GM10248 (cell line): ENCODE results near the gene STK38.

Experiments
- CTCF ChIA-PET: fragments of 300-600 bp; sonication (Branson Sonifier 250); formaldehyde crosslinking; extraction: SDS; loops from one replicate; lab custom pipeline; 2021; ENCODE audit warnings: antibody characterized with exemption; lab: Yijun Ruan, JAX
- POLR2A ChIA-PET: fragments of 350-650 bp; sonication (Branson Sonifier 250); formaldehyde crosslinking; extraction: SDS; loops from one replicate; lab custom pipeline; 2020; ENCODE audit warnings: antibody characterized with exemption; lab: Yijun Ruan, JAX
- DNase-seq: peaks from one replicate; pipeline ENCODE4 v3.0.0; 2012; ENCODE audit errors: extremely low spot score
- TF ChIP-seq, protein P1 (sequence below): IDR thresholded peaks from 2 replicates; pipeline ENCODE4 v1.5.1; 2012; ENCODE audit warnings: mild to moderate bottlenecking, low read depth; ENCODE audit errors: extremely low read depth, missing control alignments, control extremely low read depth

STK38 gene

DNA sequence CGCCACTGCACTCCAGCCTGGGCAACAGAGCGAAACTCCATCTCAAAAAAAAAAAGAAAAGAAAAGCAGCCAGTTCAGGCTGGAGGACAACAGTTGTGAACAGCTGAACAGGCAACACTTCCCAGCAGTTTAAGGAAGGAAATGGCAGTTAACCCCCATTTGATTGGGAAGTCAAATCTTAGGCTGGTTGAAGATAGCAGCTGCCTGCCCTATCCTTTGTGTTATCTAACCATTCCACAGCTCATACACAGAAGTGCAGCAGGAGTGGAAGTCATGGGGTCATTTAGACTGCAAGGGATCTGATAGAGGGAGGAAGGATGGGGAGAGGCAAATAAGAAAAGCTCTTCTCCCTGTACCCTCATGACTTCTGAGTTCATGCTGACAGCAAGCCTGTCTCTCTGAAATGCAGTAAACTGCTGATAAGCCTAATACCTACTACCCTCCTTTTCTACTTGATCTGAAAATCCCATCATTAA is 69.2 kb downstream of the STK38 start:
- TF ChIP-seq, protein P1, sequence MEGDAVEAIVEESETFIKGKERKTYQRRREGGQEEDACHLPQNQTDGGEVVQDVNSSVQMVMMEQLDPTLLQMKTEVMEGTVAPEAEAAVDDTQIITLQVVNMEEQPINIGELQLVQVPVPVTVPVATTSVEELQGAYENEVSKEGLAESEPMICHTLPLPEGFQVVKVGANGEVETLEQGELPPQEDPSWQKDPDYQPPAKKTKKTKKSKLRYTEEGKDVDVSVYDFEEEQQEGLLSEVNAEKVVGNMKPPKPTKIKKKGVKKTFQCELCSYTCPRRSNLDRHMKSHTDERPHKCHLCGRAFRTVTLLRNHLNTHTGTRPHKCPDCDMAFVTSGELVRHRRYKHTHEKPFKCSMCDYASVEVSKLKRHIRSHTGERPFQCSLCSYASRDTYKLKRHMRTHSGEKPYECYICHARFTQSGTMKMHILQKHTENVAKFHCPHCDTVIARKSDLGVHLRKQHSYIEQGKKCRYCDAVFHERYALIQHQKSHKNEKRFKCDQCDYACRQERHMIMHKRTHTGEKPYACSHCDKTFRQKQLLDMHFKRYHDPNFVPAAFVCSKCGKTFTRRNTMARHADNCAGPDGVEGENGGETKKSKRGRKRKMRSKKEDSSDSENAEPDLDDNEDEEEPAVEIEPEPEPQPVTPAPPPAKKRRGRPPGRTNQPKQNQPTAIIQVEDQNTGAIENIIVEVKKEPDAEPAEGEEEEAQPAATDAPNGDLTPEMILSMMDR = no peak
- no peak for DNase-seq
- ChIA-PET CTCF (interaction anchor here (1.5 to 2.4 kb wide), 4 partner anchors 10 to 55 kb away, joined by 3 to 8 read pairs (median 6); no protein-coding TSS in a partner anchor), POLR2A (interaction anchor here (0.6 kb wide), 1 partner anchor 15 kb away, joined by 8 read pairs; no protein-coding TSS in a partner anchor)

DNA sequence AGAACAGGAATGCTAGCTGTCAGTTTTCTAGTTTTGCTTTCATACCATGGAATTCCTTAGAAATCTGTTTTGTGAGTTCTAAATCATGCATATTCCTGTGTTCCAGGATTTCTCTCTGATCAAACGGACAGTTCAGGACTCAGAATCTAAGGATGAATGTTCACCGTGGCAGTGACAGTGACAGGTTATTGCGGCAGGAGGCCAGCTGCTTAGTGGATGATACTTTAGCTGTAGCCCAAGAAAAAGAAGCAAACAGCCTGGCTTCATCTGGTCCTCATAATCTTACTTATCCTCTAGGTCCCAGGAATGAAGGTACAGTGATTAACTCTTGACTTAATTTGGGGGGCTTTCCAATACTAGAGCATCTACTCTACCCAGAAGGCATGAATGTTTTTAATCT is 77.3 kb downstream of the STK38 start:
- TF ChIP-seq, protein P1 = no peak
- CTCF ChIA-PET = interaction anchor here (0.9 to 1.0 kb wide), 2 partner anchors 20 to 112 kb away, joined by 3 to 4 read pairs; no protein-coding TSS in a partner anchor
- DNase-seq = no peak
- POLR2A ChIA-PET = no interaction called here

GRCh38 chr6:36469148-36469661 is 78.1 kb downstream of the STK38 start:
- DNase-seq = no peak
- TF ChIP-seq, protein P1 = no peak
- CTCF ChIA-PET = interaction anchor here (0.9 to 1.2 kb wide), 2 partner anchors 38 to 113 kb away, joined by 3 read pairs; no protein-coding TSS in a partner anchor
- POLR2A ChIA-PET = no interaction called here

GRCh38 chr6:36467625-36468024 is 79.7 kb downstream of the STK38 start:
- TF ChIP-seq, protein P1 = no peak
- POLR2A ChIA-PET = no interaction called here
- CTCF ChIA-PET = no interaction called here
- no peak for DNase-seq

DNA sequence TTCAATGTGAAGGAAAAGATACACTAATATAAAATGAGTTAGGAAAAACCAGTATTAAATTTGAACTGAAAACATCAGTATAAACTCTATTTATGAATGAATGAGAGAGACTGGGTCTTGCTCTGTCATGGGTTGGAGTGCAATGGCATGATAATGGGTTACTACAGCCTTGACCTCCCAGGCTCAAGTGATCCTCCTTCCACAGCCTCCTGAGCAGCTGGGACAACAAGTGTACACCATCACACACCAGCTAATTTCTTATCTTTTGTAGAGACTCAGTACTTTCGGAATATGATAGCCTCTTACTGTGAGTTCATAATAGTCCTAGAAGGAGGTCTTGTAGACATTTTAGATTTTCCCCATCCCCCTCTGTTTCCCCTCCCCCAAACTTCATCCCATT is 83.0 kb downstream of the STK38 start:
- TF ChIP-seq, protein P1 = no peak
- ChIA-PET POLR2A (no interaction called here), CTCF (no interaction called here)
- no peak for DNase-seq

DNA sequence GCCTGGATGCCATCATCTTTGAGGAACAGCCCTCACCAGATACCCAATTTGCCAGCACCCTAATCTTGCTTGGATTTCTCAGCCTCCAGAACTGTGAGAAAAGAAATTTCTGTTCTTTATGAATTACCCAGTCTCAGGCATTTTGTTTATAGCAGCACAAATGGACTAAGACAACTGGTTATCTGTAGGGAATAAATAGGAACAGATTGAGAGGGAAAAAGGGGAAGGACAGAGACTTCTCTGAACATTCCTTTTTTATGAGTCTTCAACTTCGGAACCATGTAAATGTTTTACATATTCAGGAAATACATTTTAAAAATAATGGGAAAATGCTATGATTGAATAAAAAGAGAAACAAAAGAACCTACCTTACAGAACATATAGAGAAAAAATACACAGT is 83.6 kb downstream of the STK38 start:
- CTCF ChIA-PET = no interaction called here
- DNase-seq = no peak
- TF ChIP-seq, protein P1 = no peak
- POLR2A ChIA-PET = no interaction called here

DNA sequence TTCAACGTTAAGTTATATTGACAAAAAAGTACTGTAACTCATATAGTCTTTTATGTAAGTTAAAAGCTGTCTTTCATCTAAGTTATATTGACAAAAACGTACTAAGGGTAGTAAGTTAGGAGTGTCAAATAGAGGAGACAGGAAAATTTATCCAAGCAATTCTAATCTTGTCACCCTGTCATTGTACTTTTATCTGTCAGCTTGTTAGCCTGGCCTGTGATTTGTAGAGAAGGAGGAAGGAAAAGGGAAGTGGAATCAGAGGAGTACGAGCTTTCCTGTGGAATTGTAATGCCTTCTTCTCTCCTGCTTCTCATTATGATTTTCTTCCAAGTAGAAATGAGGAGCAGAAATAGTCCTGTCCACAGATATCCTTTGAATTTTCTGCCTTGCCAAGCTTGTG is 85.6 kb downstream of the STK38 start:
- POLR2A ChIA-PET = no interaction called here

More for the DNA sequence above, 85.6 kb downstream of the STK38 start:
- CTCF ChIA-PET = interaction anchor here (1.5 to 1.9 kb wide), 2 partner anchors 13 to 38 kb away, joined by 4 to 10 read pairs; no protein-coding TSS in a partner anchor
- TF ChIP-seq, protein P1 = no peak
- no peak for DNase-seq
